NCI-H146 (cell line): ENCODE results near the gene RRP9.
"Not testable (repeated sequence)": the region's sequence is repeated elsewhere in the genome, so short reads cannot be mapped to it uniquely, and the experiment has no call there.

ENCODE experiments used
- DNase-seq: peaks from one replicate; lab custom pipeline; 2025; lab: John Stamatoyannopoulos, UW

Gene RRP9

GRCh38 chr3:51941798-51942602, at the start of gene RRP9, which contains the start of gene PARP3:
RRP9 (minus strand) TSS chr3:51941904; CDS start chr3:51941867, 37 bp downstream.
PARP3 (plus strand) TSS chr3:51942363; CDS start chr3:51943356, 993 bp downstream.
- DNase-seq: peak; percentile 99

GRCh38 chr3:51990501-51990971, 48.8 kb upstream of the RRP9 start:
- DNase-seq: not testable (repeated sequence)

GRCh38 chr3:51988286-51989146, 46.8 kb upstream of the RRP9 start:
- DNase-seq: no peak

GRCh38 chr3:51987568-51987967, 45.9 kb upstream of the RRP9 start:
- DNase-seq: no peak

GRCh38 chr3:51986010-51986947, 44.6 kb upstream of the RRP9 start:
- no peak for DNase-seq

- DNase-seq: no peak
Observed at GRCh38 chr3:51985063-51985462, 43.4 kb upstream of the RRP9 start.

GRCh38 chr3:51984269-51984647, 42.6 kb upstream of the RRP9 start:
- DNase-seq: no peak

GRCh38 chr3:51983578-51984268, 42.0 kb upstream of the RRP9 start:
- no peak for DNase-seq

GRCh38 chr3:51982838-51983577, 41.3 kb upstream of the RRP9 start, which contains the start of gene ACY1:
ACY1 (plus strand) TSS chr3:51983535; CDS start chr3:51984065, 530 bp downstream.
- DNase-seq: peak; percentile 67

GRCh38 chr3:51982352-51982837, 40.7 kb upstream of the RRP9 start:
- peak; percentile 71 for DNase-seq

- no peak for DNase-seq
Observed at GRCh38 chr3:51980253-51980652, 38.5 kb upstream of the RRP9 start.

GRCh38 chr3:51978143-51978502, 36.4 kb upstream of the RRP9 start:
- DNase-seq: no peak

- DNase-seq: no peak
Observed at GRCh38 chr3:51977446-51978142, 35.9 kb upstream of the RRP9 start.

- peak; percentile 77 for DNase-seq
Observed at GRCh38 chr3:51975852-51976549, 34.3 kb upstream of the RRP9 start.

- peak; percentile 61 for DNase-seq
Observed at GRCh38 chr3:51974963-51975851, 33.5 kb upstream of the RRP9 start, which contains the start of gene ABHD14A. ABHD14A (plus strand) TSS chr3:51975064; CDS start chr3:51975136, 72 bp downstream.

- DNase-seq: peak; percentile 44
Observed at GRCh38 chr3:51974277-51974962, 32.7 kb upstream of the RRP9 start.

- no peak for DNase-seq
Observed at GRCh38 chr3:51971350-51971749, 29.6 kb upstream of the RRP9 start.
